GM12878 (cell line): ENCODE data around the gene RAB37. TPM values are rescaled to one million over a fixed set of nuclear protein-coding genes. Genes with fewer than 3 reads are reported as not detected.

Experiments used
- ATAC-seq: fragments of 200-7000 bp; cut with Tn5 transposase; 3 replicates; pipeline ENCODE4 v1.9.1; 2020; ENCODE audit warnings: mild to moderate bottlenecking, moderate library complexity
- BruUV-seq: library from RNA; stranded (reverse); fragments of 400-500 nt; replicated peaks from 2 replicates; lab custom pipeline; 2021; lab: Mats Ljungman, UMichigan
- CTCF ChIA-PET: fragments of 300-600 bp; sonication (Branson Sonifier 250); formaldehyde crosslinking; extraction: SDS; loops from one replicate; lab custom pipeline; 2021; ENCODE audit warnings: inconsistent platforms; lab: Yijun Ruan, JAX
- POLR2A ChIA-PET: fragments of 350-600 bp; formaldehyde crosslinking; extraction: SDS; loops from one replicate; lab custom pipeline; 2021; ENCODE audit warnings: inconsistent platforms; lab: Charles Lee
- RAD21 ChIA-PET: fragments of 300-600 bp; sonication (Branson Sonifier 250); formaldehyde crosslinking; loops from one replicate; lab custom pipeline; 2023; ENCODE audit warnings: antibody characterized with exemption; ENCODE audit not compliant: unreplicated experiment; lab: Charles Lee
- SMC1A ChIA-PET: fragments of 300-600 bp; sonication (Branson Sonifier 250); formaldehyde crosslinking; loops from one replicate; lab custom pipeline; 2023; ENCODE audit not compliant: unreplicated experiment, uncharacterized antibody; lab: Charles Lee
- DNase-seq: peaks from one replicate; pipeline ENCODE4 v3.0.0-alpha.2; 2011; ENCODE audit warnings: low read depth, low spot score
- FAIRE-seq: peaks from 3 replicates; lab custom pipeline; 2011; peaks lifted over from hg19 to GRCh38; lab: Jason Lieb, UNC
- H2AFZ ChIP-seq: 2 replicates; pipeline ENCODE4 v1.6.0; 2011; ENCODE audit warnings: low read depth, low read length, control low read depth; ENCODE audit not compliant: control insufficient read depth
- H3K27ac ChIP-seq: 2 replicates; pipeline ENCODE4 v1.5.1; 2011; ENCODE audit warnings: control low read depth; ENCODE audit not compliant: control insufficient read depth, insufficient read depth
- H3K27me3 ChIP-seq, 2 experiments: replicated peaks in 1 of 2; 2 replicates each; pipeline versions ENCODE4 v1.6.0 to v1.6.1; 2011; ENCODE audit warnings: low read length in 1 of 2; ENCODE audit not compliant: control insufficient read depth in 2 of 2, insufficient read depth in 2 of 2
- H3K36me3 ChIP-seq, 2 experiments: 2 replicates each; pipeline ENCODE4 v1.5.1; 2011; ENCODE audit warnings: low read length in 1 of 2; ENCODE audit not compliant: control insufficient read depth in 2 of 2, insufficient read depth in 2 of 2
- H3K4me1 ChIP-seq: 2 replicates; pipeline ENCODE4 v1.6.1; 2011; ENCODE audit warnings: mild to moderate bottlenecking, low read length, moderate library complexity, mixed read lengths; ENCODE audit not compliant: control insufficient read depth, insufficient read depth
- H3K4me2 ChIP-seq: 2 replicates; pipeline ENCODE4 v1.6.0; 2011; ENCODE audit warnings: control low read depth; ENCODE audit not compliant: control insufficient read depth, insufficient read depth
- H3K4me3 ChIP-seq: fragments of 200-600 bp; sonication (generic); 2 replicates; pipeline ENCODE4 v1.5.1; 2016
- H3K79me2 ChIP-seq: 2 replicates; pipeline ENCODE4 v1.6.0; 2011; ENCODE audit warnings: low read length; ENCODE audit not compliant: control insufficient read depth, insufficient read depth
- H3K9ac ChIP-seq: 2 replicates; pipeline ENCODE4 v1.8.0; 2011; ENCODE audit warnings: low read length, control low read depth, mixed read lengths; ENCODE audit not compliant: control insufficient read depth, insufficient read depth
- H3K9me3 ChIP-seq: replicated peaks from 3 replicates; pipeline ENCODE4 v1.5.1; 2011; ENCODE audit warnings: mild to moderate bottlenecking, low read length; ENCODE audit not compliant: control insufficient read depth, insufficient read depth
- H4K20me1 ChIP-seq: 2 replicates; pipeline ENCODE4 v1.6.0; 2011; ENCODE audit not compliant: control insufficient read depth, insufficient read depth
- CBX3 ChIP-seq: fragments of 200-600 bp; sonication (generic); IDR thresholded peaks from 2 replicates; pipeline ENCODE4 v1.6.1; 2016; ENCODE audit warnings: low read depth, borderline replicate concordance
- CHD4 ChIP-seq: fragments of 200-600 bp; sonication (generic); IDR thresholded peaks from 2 replicates; pipeline ENCODE4 v1.6.1; 2016; ENCODE audit warnings: mild to moderate bottlenecking
- EED ChIP-seq: sonication (generic); IDR thresholded peaks from 2 replicates; pipeline ENCODE4 v1.6.1; 2016; ENCODE audit warnings: antibody characterized with exemption, low read depth
- HCFC1 ChIP-seq: fragments of 150-350 bp; IDR thresholded peaks from 2 replicates; pipeline ENCODE4 v1.6.1; 2014; ENCODE audit warnings: low read length
- MEF2B ChIP-seq: fragments of 450-650 bp; IDR thresholded peaks from 2 replicates; pipeline ENCODE4 v1.6.1; 2018; ENCODE audit warnings: mild to moderate bottlenecking, moderate library complexity; ENCODE audit not compliant: partially characterized antibody, poor library complexity, severe bottlenecking
- NFXL1 ChIP-seq: fragments of 450-650 bp; IDR thresholded peaks from 2 replicates; pipeline ENCODE4 v1.6.1; 2017; ENCODE audit warnings: antibody characterized with exemption, mild to moderate bottlenecking, borderline replicate concordance
- POLR2A ChIP-seq: IDR thresholded peaks from 2 replicates; pipeline ENCODE4 v1.6.1; 2011; ENCODE audit warnings: low read depth, mild to moderate bottlenecking, low read length
- POU2F2 ChIP-seq: IDR thresholded peaks from 3 replicates; pipeline ENCODE4 v1.6.1; 2011; ENCODE audit warnings: low read depth, mild to moderate bottlenecking, low read length, borderline replicate concordance
- SMC3 ChIP-seq: IDR thresholded peaks from 2 replicates; pipeline ENCODE4 v1.6.1; 2011; ENCODE audit warnings: low read length, improper control_type of control experiment, borderline replicate concordance
- TARDBP ChIP-seq: IDR thresholded peaks from 2 replicates; pipeline ENCODE4 v1.6.1; 2016; ENCODE audit warnings: borderline replicate concordance
- ZNF24 ChIP-seq: fragments of 450-650 bp; IDR thresholded peaks from 2 replicates; pipeline ENCODE4 v1.6.1; 2017; ENCODE audit warnings: antibody characterized with exemption, mild to moderate bottlenecking
- WGBS: methylation state at CpG from one replicate; pipeline ENCODE4 v1.1.6; 2016; ENCODE audit warnings: low lambda C conversion rate; ENCODE audit not compliant: insufficient replicate concordance, insufficient coverage; ENCODE audit errors: missing lambda C conversion rate; 5-methylcytosine and 5-hydroxymethylcytosine counted together
- in situ Hi-C: fragments of 300-500 bp; cut with MboI; formaldehyde crosslinking; loops from 9 replicates; pipeline ENCODE4 v1.14.3; 2018; ENCODE audit warnings: mixed read lengths
- intact Hi-C: fragments of 100-400 bp; cut with micrococcal nuclease; formaldehyde crosslinking; loops from one replicate; pipeline ENCODE4 v1.14.2; 2022; ENCODE audit not compliant: unreplicated experiment
- polyA plus RNA-seq, 11 experiments: library from polyadenylated mRNA; depleted of rRNA in 4 of 11; unstranded in 6 of 11; stranded (reverse) in 5 of 11; fragments of >200 nt; fragmentation: Nextera tagmentation in 4 of 11; fragmentation: Illumina TruSeq in 1 of 11; extraction: Ambion mirVana in 4 of 11; extraction: Trizol in 1 of 11; gene quantifications; 1 replicate in 1 of 11; 2 replicates in 10 of 11; pipeline versions ENCODE4 v1.2.1 to v1.2.3, GENCODE V29; 2011 to 2016; ENCODE audit warnings: inconsistent platforms in 2 of 11, missing spikeins in 2 of 11, low read depth in 1 of 11
- total RNA-seq, 4 experiments: library from RNA; depleted of rRNA in 3 of 4; stranded (reverse); fragments of >200 nt in 3 of 4; fragmentation: Illumina TruSeq in 1 of 4; extraction: Trizol in 1 of 4; gene quantifications; 2 replicates each; pipeline versions ENCODE4 v1.2.1 to v1.2.3, GENCODE V29; 2013 to 2021
- TF ChIP-seq, protein P1 (sequence below): fragments of 450-650 bp; IDR thresholded peaks from 2 replicates; pipeline ENCODE4 v1.6.1; 2017; ENCODE audit warnings: mild to moderate bottlenecking, moderate library complexity
- TF ChIP-seq, protein P2 (sequence below): fragments of 450-650 bp; IDR thresholded peaks from 2 replicates; pipeline ENCODE4 v1.6.1; 2017; ENCODE audit warnings: mild to moderate bottlenecking, low read depth, inconsistent platforms; ENCODE audit not compliant: poor library complexity, severe bottlenecking

Gene RAB37
- total and polyA plus RNA-seq, 10 of the 15 experiments (the other 5 are each of a cell fraction or from before 2014, with no cell fraction given): 0.48 to 5.6 (median 1.7) TPM

DNA sequence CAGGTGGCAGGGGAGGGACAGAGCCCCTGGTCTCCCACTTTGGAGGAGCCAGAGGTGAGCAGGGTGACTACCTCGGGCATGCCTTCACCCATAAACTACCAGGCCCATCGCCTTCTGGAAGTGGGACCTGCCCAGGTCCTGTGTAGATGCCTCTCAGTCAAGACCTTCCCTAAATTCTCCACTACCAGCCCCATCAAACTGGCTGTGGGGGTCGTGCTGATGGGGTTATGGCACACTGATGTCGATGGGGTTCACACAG, 5.8 kb upstream of the RAB37 start (continued):
- TF ChIP-seq, protein P1, sequence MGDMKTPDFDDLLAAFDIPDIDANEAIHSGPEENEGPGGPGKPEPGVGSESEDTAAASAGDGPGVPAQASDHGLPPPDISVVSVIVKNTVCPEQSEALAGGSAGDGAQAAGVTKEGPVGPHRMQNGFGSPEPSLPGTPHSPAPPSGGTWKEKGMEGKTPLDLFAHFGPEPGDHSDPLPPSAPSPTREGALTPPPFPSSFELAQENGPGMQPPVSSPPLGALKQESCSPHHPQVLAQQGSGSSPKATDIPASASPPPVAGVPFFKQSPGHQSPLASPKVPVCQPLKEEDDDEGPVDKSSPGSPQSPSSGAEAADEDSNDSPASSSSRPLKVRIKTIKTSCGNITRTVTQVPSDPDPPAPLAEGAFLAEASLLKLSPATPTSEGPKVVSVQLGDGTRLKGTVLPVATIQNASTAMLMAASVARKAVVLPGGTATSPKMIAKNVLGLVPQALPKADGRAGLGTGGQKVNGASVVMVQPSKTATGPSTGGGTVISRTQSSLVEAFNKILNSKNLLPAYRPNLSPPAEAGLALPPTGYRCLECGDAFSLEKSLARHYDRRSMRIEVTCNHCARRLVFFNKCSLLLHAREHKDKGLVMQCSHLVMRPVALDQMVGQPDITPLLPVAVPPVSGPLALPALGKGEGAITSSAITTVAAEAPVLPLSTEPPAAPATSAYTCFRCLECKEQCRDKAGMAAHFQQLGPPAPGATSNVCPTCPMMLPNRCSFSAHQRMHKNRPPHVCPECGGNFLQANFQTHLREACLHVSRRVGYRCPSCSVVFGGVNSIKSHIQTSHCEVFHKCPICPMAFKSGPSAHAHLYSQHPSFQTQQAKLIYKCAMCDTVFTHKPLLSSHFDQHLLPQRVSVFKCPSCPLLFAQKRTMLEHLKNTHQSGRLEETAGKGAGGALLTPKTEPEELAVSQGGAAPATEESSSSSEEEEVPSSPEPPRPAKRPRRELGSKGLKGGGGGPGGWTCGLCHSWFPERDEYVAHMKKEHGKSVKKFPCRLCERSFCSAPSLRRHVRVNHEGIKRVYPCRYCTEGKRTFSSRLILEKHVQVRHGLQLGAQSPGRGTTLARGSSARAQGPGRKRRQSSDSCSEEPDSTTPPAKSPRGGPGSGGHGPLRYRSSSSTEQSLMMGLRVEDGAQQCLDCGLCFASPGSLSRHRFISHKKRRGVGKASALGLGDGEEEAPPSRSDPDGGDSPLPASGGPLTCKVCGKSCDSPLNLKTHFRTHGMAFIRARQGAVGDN: no peak
- TF ChIP-seq, protein P2, sequence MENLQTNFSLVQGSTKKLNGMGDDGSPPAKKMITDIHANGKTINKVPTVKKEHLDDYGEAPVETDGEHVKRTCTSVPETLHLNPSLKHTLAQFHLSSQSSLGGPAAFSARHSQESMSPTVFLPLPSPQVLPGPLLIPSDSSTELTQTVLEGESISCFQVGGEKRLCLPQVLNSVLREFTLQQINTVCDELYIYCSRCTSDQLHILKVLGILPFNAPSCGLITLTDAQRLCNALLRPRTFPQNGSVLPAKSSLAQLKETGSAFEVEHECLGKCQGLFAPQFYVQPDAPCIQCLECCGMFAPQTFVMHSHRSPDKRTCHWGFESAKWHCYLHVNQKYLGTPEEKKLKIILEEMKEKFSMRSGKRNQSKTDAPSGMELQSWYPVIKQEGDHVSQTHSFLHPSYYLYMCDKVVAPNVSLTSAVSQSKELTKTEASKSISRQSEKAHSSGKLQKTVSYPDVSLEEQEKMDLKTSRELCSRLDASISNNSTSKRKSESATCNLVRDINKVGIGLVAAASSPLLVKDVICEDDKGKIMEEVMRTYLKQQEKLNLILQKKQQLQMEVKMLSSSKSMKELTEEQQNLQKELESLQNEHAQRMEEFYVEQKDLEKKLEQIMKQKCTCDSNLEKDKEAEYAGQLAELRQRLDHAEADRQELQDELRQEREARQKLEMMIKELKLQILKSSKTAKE: no peak
- TF ChIP-seq MEF2B (no peak), CHD4 (no peak)

- H2AFZ ChIP-seq: no peak overlapping the region
- ChIA-PET RAD21 (interaction anchor here (1.4 kb wide), 1 partner anchor 75 kb away, joined by 6 read pairs; no protein-coding TSS in a partner anchor), SMC1A (no interaction called here), CTCF (no interaction called here), POLR2A (no interaction called here)
- 40% methylated on average over 12 of the region's 12 CpGs for WGBS
- ATAC-seq (no peak), FAIRE-seq (no peak), DNase-seq (no peak)
- peaks cover 19% of the 10 kb centered on the region for H3K4me1 ChIP-seq
- no peaks in the 10 kb centered on the region for H3K36me3 ChIP-seq
- no peaks in the 10 kb centered on the region; the same call in 2 of the 3 replicates for H3K9me3 ChIP-seq
- H3K4me3 ChIP-seq: no peak overlapping the region
- BruUV-seq: no TSS peak
- intact Hi-C loops (no loop called here), in situ Hi-C loops (no loop called here)
- H4K20me1 ChIP-seq: no peaks in the 10 kb centered on the region
- no peaks in the 10 kb centered on the region for H3K27me3 ChIP-seq
- no peak overlapping the region for H3K9ac ChIP-seq
- H3K4me2 ChIP-seq: no peak overlapping the region
- H3K27ac ChIP-seq: no peak overlapping the region
- H3K79me2 ChIP-seq: no peaks in the 10 kb centered on the region
- TF ChIP-seq POLR2A (no peak), HCFC1 (no peak), TARDBP (no peak), CBX3 (no peak), ZNF24 (no peak), NFXL1 (no peak), EED (no peak), SMC3 (no peak), POU2F2 (no peak)
- TF ChIP-seq, protein P1: no peak
These were observed 4.8 kb upstream of the RAB37 start for GRCh38 chr17:74732042-74732867.
